Activated T-cell treated with anti-CD3 and anti-CD28 coated beads, Interleukin-2, amount 50 U/mL, for 24 hours (primary cell): ENCODE data around the gene APLNR.

ENCODE experiments used
- DNase-seq: peaks from one replicate; pipeline ENCODE4 v3.0.0-alpha.2; 2020
- H3K27ac Mint-ChIP-seq: 2 replicates; pipeline ENCODE4 v1.8.0; 2020; ENCODE audit warnings: mild to moderate bottlenecking, mixed read lengths
- H3K27me3 Mint-ChIP-seq: 2 replicates; pipeline ENCODE4 v1.8.0; 2020; ENCODE audit warnings: mixed read lengths
- H3K36me3 Mint-ChIP-seq: 2 replicates; pipeline ENCODE4 v1.8.0; 2020; ENCODE audit warnings: low read depth, mixed read lengths
- H3K4me1 Mint-ChIP-seq: 2 replicates; pipeline ENCODE4 v1.8.0; 2020; ENCODE audit warnings: low read depth, mixed read lengths
- H3K4me3 Mint-ChIP-seq: 2 replicates; pipeline ENCODE4 v1.8.0; 2020; ENCODE audit warnings: mild to moderate bottlenecking, moderate library complexity, mixed read lengths
- H3K9me3 Mint-ChIP-seq: 2 replicates; pipeline ENCODE4 v1.8.0; 2020; ENCODE audit warnings: mixed read lengths

The APLNR gene

GRCh38 chr11:57191311-57192219 is 45.5 kb downstream of the APLNR start:
- Mint-ChIP-seq H3K27ac (no peak overlapping the region), H3K4me3 (no peak overlapping the region), H3K9me3 (no peaks in the 10 kb centered on the region), H3K4me1 (no peaks in the 10 kb centered on the region), H3K27me3 (peaks cover 21% of the 10 kb centered on the region), H3K36me3 (no peaks in the 10 kb centered on the region)
- DNase-seq, result no peak

- no peak for DNase-seq
- Mint-ChIP-seq H3K4me3 (no peak overlapping the region), H3K36me3 (no peaks in the 10 kb centered on the region)
These were observed 46.5 kb downstream of the APLNR start for GRCh38 chr11:57190548-57190947.

More at GRCh38 chr11:57190548-57190947, 46.5 kb downstream of the APLNR start:
- no peaks in the 10 kb centered on the region for H3K9me3 Mint-ChIP-seq
- no peak overlapping the region for H3K27ac Mint-ChIP-seq
- peaks cover 21% of the 10 kb centered on the region for H3K27me3 Mint-ChIP-seq
- H3K4me1 Mint-ChIP-seq, result no peaks in the 10 kb centered on the region
